IMR-90 (cell line): ENCODE results near the gene MRPL54. TPM values are rescaled to one million over a fixed set of nuclear protein-coding genes. Genes with fewer than 3 reads are reported as not detected.

ENCODE experiments used
- ATAC-seq: fragments of 200-7000 bp; cut with Tn5 transposase; 2 replicates; pipeline ENCODE4 v1.9.1; 2020; ENCODE audit warnings: low read depth, mild to moderate bottlenecking, moderate library complexity
- BruUV-seq: library from RNA; stranded (reverse); fragments of 400-500 nt; replicated peaks from 2 replicates; lab custom pipeline; 2021; lab: Mats Ljungman, UMichigan
- CTCF ChIA-PET: fragments of 300-600 bp; formaldehyde crosslinking; extraction: SDS; loops from one replicate; lab custom pipeline; 2021; ENCODE audit warnings: antibody characterized with exemption; lab: Yijun Ruan, JAX
- POLR2A ChIA-PET: fragments of 300-600 bp; sonication (Branson Sonifier 250); formaldehyde crosslinking; loops from one replicate; lab custom pipeline; 2022; ENCODE audit warnings: antibody characterized with exemption; ENCODE audit not compliant: unreplicated experiment; lab: Charles Lee
- DNase-seq: peaks from one replicate; pipeline ENCODE4 v3.0.0; 2013
- H2AFZ ChIP-seq: replicated peaks from 2 replicates; pipeline ENCODE3; 2013; ENCODE audit warnings: low read length, mild to moderate bottlenecking; ENCODE audit not compliant: poor library complexity
- H2AK5ac ChIP-seq: 2 replicates; pipeline ENCODE4 v1.6.1; 2013; ENCODE audit warnings: low read depth, low read length, inconsistent platforms
- H2AK9ac ChIP-seq: replicated peaks from 2 replicates; pipeline ENCODE3; 2013; ENCODE audit warnings: mild to moderate bottlenecking, low read depth, low read length, moderate library complexity; ENCODE audit not compliant: poor library complexity
- H2BK120ac ChIP-seq: 2 replicates; pipeline ENCODE4 v1.6.1; 2013; ENCODE audit warnings: low read depth, low read length, inconsistent platforms
- H2BK15ac ChIP-seq: 3 replicates; pipeline ENCODE4 v1.6.1; 2013; ENCODE audit warnings: low read depth, low read length, inconsistent platforms
- H2BK20ac ChIP-seq: 2 replicates; pipeline ENCODE4 v1.6.1; 2013; ENCODE audit warnings: low read depth, mild to moderate bottlenecking, inconsistent platforms, low read length, moderate library complexity
- H2BK5ac ChIP-seq: 2 replicates; pipeline ENCODE4 v1.6.1; 2013; ENCODE audit warnings: mild to moderate bottlenecking, low read depth, low read length, inconsistent platforms; ENCODE audit not compliant: poor library complexity, severe bottlenecking
- H3K14ac ChIP-seq: replicated peaks from 2 replicates; pipeline ENCODE4 v1.6.1; 2013; ENCODE audit warnings: low read depth, low read length, inconsistent platforms
- H3K18ac ChIP-seq: 2 replicates; pipeline ENCODE4 v1.6.1; 2013; ENCODE audit warnings: low read depth, low read length, control low read depth
- H3K23ac ChIP-seq: 2 replicates; pipeline ENCODE4 v1.6.1; 2013; ENCODE audit warnings: low read depth, low read length, inconsistent platforms
- H3K27ac ChIP-seq: 2 replicates; pipeline ENCODE4 v1.5.1; 2013; ENCODE audit warnings: mild to moderate bottlenecking, control low read depth, low read length; ENCODE audit not compliant: insufficient read depth
- H3K27me3 ChIP-seq: 2 replicates; pipeline ENCODE4 v1.6.1; 2013; ENCODE audit warnings: low read length; ENCODE audit not compliant: control insufficient read depth, insufficient read depth
- H3K36me3 ChIP-seq: 2 replicates; pipeline ENCODE4 v1.6.1; 2013; ENCODE audit warnings: low read length, mixed read lengths; ENCODE audit not compliant: control insufficient read depth, insufficient read depth
- H3K4ac ChIP-seq: 2 replicates; pipeline ENCODE4 v1.6.1; 2013; ENCODE audit warnings: low read depth, low read length, inconsistent platforms
- H3K4me1 ChIP-seq: 2 replicates; pipeline ENCODE4 v1.6.1; 2013; ENCODE audit warnings: low read length, mixed read lengths; ENCODE audit not compliant: control insufficient read depth, insufficient read depth
- H3K4me2 ChIP-seq: 2 replicates; pipeline ENCODE4 v1.6.1; 2013; ENCODE audit warnings: low read depth, mild to moderate bottlenecking, control low read depth, low read length, moderate library complexity
- H3K4me3 ChIP-seq: 2 replicates; pipeline ENCODE4 v1.5.1; 2013; ENCODE audit warnings: low read depth, mild to moderate bottlenecking, control low read depth, low read length, moderate library complexity; ENCODE audit not compliant: insufficient read depth
- H3K56ac ChIP-seq: 2 replicates; pipeline ENCODE4 v1.6.1; 2013; ENCODE audit warnings: low read length, inconsistent platforms; ENCODE audit not compliant: insufficient read depth; ENCODE audit errors: extremely low read depth
- H3K79me1 ChIP-seq, 2 experiments: 2 replicates each; pipeline ENCODE4 v1.6.1; 2013; ENCODE audit warnings: low read length in 2 of 2, inconsistent platforms in 1 of 2, low read depth in 1 of 2
- H3K9ac ChIP-seq: 2 replicates; pipeline ENCODE4 v1.6.1; 2013; ENCODE audit warnings: low read depth, low read length, control low read depth
- H3K9me1 ChIP-seq: 2 replicates; pipeline ENCODE4 v1.6.1; 2013; ENCODE audit warnings: low read length, inconsistent platforms; ENCODE audit not compliant: insufficient read depth
- H3K9me3 ChIP-seq: 2 replicates; pipeline ENCODE4 v1.6.1; 2013; ENCODE audit warnings: low read length; ENCODE audit not compliant: control insufficient read depth, insufficient read depth
- H4K20me1 ChIP-seq: 2 replicates; pipeline ENCODE4 v1.6.1; 2013; ENCODE audit warnings: low read length, inconsistent platforms; ENCODE audit not compliant: insufficient read depth
- H4K5ac ChIP-seq: 2 replicates; pipeline ENCODE4 v1.6.1; 2013; ENCODE audit warnings: mild to moderate bottlenecking, low read depth, low read length, control low read depth
- H4K8ac ChIP-seq, 2 experiments: 2 replicates each; pipeline ENCODE4 v1.6.1; 2013; ENCODE audit warnings: low read depth in 2 of 2, low read length in 2 of 2, control low read depth in 1 of 2, inconsistent platforms in 1 of 2
- H4K91ac ChIP-seq: 2 replicates; pipeline ENCODE4 v1.6.1; 2013; ENCODE audit warnings: low read depth, low read length, inconsistent platforms; ENCODE audit not compliant: insufficient read depth
- FOS ChIP-seq: fragments of 150-350 bp; IDR thresholded peaks from 2 replicates; pipeline ENCODE4 v1.6.1; 2016; ENCODE audit warnings: low read depth, low read length
- MAFK ChIP-seq: IDR thresholded peaks from 2 replicates; pipeline ENCODE4 v1.6.1; 2012; ENCODE audit warnings: low read depth, low read length, improper control_type of control experiment
- POLR2A ChIP-seq: IDR thresholded peaks from 2 replicates; pipeline ENCODE4 v1.6.1; 2012; ENCODE audit warnings: mild to moderate bottlenecking, low read depth, low read length
- RAD21 ChIP-seq: IDR thresholded peaks from 2 replicates; pipeline ENCODE4 v1.6.1; 2012; ENCODE audit warnings: low read length, improper control_type of control experiment
- RCOR1 ChIP-seq: IDR thresholded peaks from 2 replicates; pipeline ENCODE4 v1.6.1; 2012; ENCODE audit warnings: mild to moderate bottlenecking, low read length, improper control_type of control experiment; ENCODE audit not compliant: insufficient replicate concordance
- SMC3 ChIP-seq: fragments of 150-350 bp; IDR thresholded peaks from 2 replicates; pipeline ENCODE4 v1.6.1; 2016; ENCODE audit warnings: low read depth, mild to moderate bottlenecking, antibody characterized with exemption, low read length, moderate library complexity
- WGBS, 2 experiments: methylation state at CpG; one replicate each; pipeline versions ENCODE4 v1.1.5 to v1.1.7; 2013; ENCODE audit warnings: missing lambda C conversion rate in 2 of 2; ENCODE audit not compliant: insufficient read length in 1 of 2; ENCODE audit errors: extremely low coverage in 2 of 2; 5-methylcytosine and 5-hydroxymethylcytosine counted together
- dilution Hi-C: fragments of 300-500 bp; cut with HindIII; formaldehyde crosslinking; loops from one replicate; pipeline ENCODE4 v1.14.3; 2018; ENCODE audit warnings: low sequenced_read_pairs; ENCODE audit not compliant: unreplicated experiment
- in situ Hi-C: fragments of 300-500 bp; cut with MboI; formaldehyde crosslinking; loops from 3 replicates; pipeline ENCODE4 v1.14.3; 2019; ENCODE audit warnings: low sequenced_read_pairs, inconsistent platforms, mixed read lengths
- intact Hi-C: fragments of 100-400 bp; cut with micrococcal nuclease; formaldehyde crosslinking; loops from 2 replicates; pipeline ENCODE4 v1.10.0; 2022
- polyA plus RNA-seq, 3 experiments: library from polyadenylated mRNA; depleted of rRNA; stranded (reverse); fragments of >200 nt; gene quantifications; 2 replicates each; pipeline ENCODE4 v1.2.3, GENCODE V29; 2012; ENCODE audit warnings: low replicate concordance in 1 of 3
- total RNA-seq: library from RNA; depleted of rRNA; stranded (reverse); fragments of >200 nt; gene quantifications from 2 replicates; pipeline ENCODE4 v1.2.3, GENCODE V29; 2012

The MRPL54 gene
- total and polyA plus RNA-seq, 2 of the 4 experiments (the other 2 are of a cell fraction): 55.9 to 75.7 TPM

DNA sequence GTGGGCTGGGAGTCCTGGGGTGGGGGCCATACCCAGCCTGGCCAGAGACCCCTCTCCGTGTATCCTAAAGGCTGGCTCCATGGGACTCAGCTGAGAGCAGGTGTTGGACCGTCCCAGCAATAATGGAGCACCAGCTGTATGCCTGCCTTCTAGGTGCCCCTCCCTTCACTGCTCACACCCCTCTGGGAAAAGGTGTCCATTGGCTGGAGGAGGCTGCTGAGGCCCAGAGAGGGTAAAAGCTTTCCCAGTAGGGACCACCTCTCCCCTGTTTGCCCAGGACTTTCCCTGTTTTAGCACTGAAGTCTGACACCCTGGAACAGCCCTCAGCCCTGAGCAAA is 12.9 kb downstream of the MRPL54 start:
- H2BK15ac ChIP-seq: no peak overlapping the region
- no peaks in the 10 kb centered on the region for H3K79me1 ChIP-seq
- CTCF ChIA-PET: interaction anchor here (0.5 kb wide), 1 partner anchor 90 kb away, joined by 3 read pairs; no protein-coding TSS in a partner anchor
- no peak overlapping the region for H2AK9ac ChIP-seq
- in situ Hi-C loops: no loop called here
- POLR2A ChIA-PET: interaction anchor here (0.6 kb wide), 1 partner anchor 210 kb away, joined by 4 read pairs; the partner anchor contains the start of gene EEF2
- no peaks in the 10 kb centered on the region for H3K9me3 ChIP-seq
- H3K56ac ChIP-seq: no peak overlapping the region
- H2BK20ac ChIP-seq: no peak overlapping the region
- H3K36me3 ChIP-seq: no peaks in the 10 kb centered on the region
- WGBS, 2 experiments: no CpG with 5 or more reads among the region's 2 CpGs
- peaks cover 5% of the 10 kb centered on the region; the same call in 1 of the 2 replicates for H3K27me3 ChIP-seq
- ATAC-seq (no peak), DNase-seq (no peak)
- no peak overlapping the region for H2AFZ ChIP-seq
- no peak overlapping the region for H3K9ac ChIP-seq
- H2AK5ac ChIP-seq: no peak overlapping the region
- H3K4ac ChIP-seq: no peak overlapping the region
- no peak overlapping the region for H3K4me3 ChIP-seq
- BruUV-seq: no TSS peak
- no peaks in the 10 kb centered on the region for H4K20me1 ChIP-seq
- H4K91ac ChIP-seq: no peak overlapping the region
- dilution Hi-C loops: no loop called here
- no peak overlapping the region for H4K8ac ChIP-seq
- H3K14ac ChIP-seq: no peak overlapping the region
- no peaks in the 10 kb centered on the region for H3K4me1 ChIP-seq
- intact Hi-C loops: no loop called here
- TF ChIP-seq SMC3 (no peak), FOS (no peak), RCOR1 (no peak), RAD21 (no peak), MAFK (no peak), POLR2A (no peak)
- H2BK120ac ChIP-seq: no peak overlapping the region
- H3K27ac ChIP-seq: no peak overlapping the region
- no peak overlapping the region for H3K4me2 ChIP-seq
- no peak overlapping the region for H3K18ac ChIP-seq
- H3K23ac ChIP-seq: no peak overlapping the region
- H2BK5ac ChIP-seq: no peak overlapping the region
- no peak overlapping the region for H4K5ac ChIP-seq
- H3K9me1 ChIP-seq: no peaks in the 10 kb centered on the region
